ENCODE results near the gene SAV1.

- TF ChIP-seq EZH2 (IDR thresholded peaks at IDR 0.05; ENCODE audit: insufficient read depth, poor library complexity, severe bottlenecking) (no peak), EZH2phosphoT487 (IDR thresholded peaks at IDR 0.05; ENCODE audit: insufficient read depth, low read depth) (no peak)
Observed at GRCh38 chr14:50667996-50668825, at the start of gene SAV1.

All from GM23248 (cell line).